NAMALWA (cell line): Measurements from ENCODE around the gene LDLRAD4.

Source experiments
- DNase-seq: peaks from one replicate; pipeline ENCODE4 v3.0.0-alpha.2; 2015; ENCODE audit warnings: low spot score

LDLRAD4 gene

GRCh38 chr18:13229001-13229671 lies 10.6 kb downstream of the LDLRAD4 start:
- no peak for DNase-seq

- DNase-seq, result no peak
Measured at GRCh38 chr18:13231151-13231550, 12.6 kb downstream of the LDLRAD4 start.

DNA sequence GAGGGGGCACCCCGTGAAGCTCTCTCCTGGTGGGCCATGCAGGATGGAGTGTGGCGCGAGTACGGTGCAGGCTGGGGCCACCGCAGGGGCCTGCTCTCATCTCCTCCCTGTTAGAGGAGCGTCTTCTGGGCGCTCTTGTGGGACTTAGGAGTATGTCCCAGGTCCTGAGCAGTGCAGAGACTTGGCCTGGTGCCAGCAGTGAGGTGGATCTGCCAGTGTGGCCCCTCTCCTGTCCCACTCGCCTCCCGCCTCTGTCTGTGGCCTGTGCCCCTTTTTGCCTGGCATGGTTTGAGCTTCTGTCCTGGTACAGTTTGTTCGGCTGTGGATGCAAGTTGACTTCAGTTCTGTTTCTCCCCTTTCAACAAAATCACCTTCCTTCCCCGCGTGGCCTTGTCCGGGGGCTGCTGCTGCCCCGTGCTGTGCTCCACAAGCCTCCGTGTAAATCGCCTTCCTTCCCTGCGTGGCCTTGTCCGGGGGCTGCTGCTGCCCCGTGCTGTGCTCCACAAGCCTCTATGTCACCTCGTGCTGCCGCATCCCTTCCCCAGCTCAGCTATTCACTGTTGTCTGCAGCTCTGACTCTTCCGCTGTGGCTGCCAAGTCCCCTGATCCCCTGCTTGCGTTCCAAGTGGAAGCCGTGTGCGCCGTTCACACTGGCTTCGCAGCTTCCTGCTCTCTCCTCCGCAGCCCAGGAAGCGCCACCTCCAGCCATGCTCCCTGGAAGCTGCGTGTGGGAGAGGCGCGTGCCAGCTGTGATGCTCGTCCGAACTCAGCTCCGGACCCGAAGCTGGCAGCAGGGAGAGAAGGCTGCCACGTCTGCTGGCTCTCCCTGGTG lies 13.7 kb downstream of the LDLRAD4 start:
- DNase-seq, result no peak

- DNase-seq, result no peak
Measured at GRCh38 chr18:13232971-13233786, 14.6 kb downstream of the LDLRAD4 start.

DNA sequence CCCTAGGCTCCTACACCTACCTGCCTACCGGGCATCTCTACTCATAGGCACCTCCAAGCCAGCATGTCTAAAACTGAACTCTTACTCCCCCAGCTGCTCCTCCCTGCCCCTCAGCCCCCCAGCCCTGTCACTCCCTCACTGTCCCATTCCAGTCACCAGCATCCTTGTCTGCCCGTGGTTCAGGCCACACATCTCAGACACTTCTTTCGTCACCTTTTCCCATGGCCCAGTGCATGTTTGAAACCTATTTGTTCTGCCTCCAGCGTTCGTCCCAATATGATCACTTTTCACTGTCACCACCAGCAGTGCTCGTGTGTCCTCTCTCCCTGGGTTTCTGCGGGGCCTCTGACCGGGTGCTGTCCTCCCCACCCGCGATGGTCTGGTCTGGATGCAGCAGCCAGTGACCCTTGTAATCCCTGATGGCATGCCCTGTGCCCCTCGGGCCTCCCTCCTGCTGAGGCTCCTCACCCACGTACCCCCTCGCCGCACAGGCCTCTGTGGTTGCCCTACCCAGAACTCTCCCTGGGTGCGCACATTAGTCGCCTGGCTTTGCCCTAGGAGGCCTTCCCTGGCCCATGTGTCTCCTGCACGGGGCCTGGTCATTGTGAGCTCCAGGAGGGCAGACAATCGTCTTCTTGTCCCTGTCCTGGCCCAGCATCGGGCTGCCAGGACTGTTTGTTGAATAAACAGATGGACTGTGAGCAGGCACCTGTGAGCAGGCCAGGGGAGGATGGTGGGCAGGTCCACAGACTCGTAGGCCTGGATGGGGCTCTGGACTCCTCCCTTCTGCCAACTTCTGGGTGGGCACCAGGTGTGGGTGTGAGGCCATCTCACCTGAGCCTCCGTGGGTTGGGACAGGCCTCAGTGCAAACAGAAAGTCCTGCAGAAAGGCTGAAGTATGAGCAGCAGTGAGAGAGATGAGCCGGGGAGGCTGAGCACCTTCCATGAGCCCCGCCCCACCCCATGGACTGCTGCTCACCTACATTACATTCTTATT lies 15.5 kb downstream of the LDLRAD4 start:
- no peak for DNase-seq

- DNase-seq, result no peak
Measured at GRCh38 chr18:13235421-13235831, 16.9 kb downstream of the LDLRAD4 start.

GRCh38 chr18:13235981-13236380 lies 17.4 kb downstream of the LDLRAD4 start:
- no peak for DNase-seq

GRCh38 chr18:13236411-13236810 lies 17.9 kb downstream of the LDLRAD4 start:
- no peak for DNase-seq

- no peak for DNase-seq
Measured at GRCh38 chr18:13237073-13237472, 18.5 kb downstream of the LDLRAD4 start.

DNA sequence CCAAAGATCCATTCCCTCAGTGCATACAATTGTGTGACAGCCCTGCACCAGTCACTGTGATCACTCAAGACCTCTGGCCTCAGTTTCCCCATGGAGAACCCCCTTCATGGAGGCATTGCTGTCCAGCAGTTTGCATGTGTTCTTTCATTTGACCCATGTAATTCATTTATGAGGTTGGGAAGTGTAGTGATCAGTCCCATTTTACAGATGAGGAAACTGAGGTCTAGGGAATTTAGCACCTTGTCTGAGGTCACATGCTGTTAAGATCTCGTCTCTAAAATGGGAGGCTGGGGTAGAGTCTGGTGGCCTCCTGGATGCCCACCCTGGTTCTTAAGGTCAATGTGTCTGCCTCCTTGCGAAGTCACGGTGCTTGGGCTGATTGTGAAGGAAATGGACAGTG lies 19.1 kb downstream of the LDLRAD4 start:
- no peak for DNase-seq

- no peak for DNase-seq
Measured at GRCh38 chr18:13239171-13239956, 20.8 kb downstream of the LDLRAD4 start.

- no peak for DNase-seq
Measured at GRCh38 chr18:13240060-13240725, 21.6 kb downstream of the LDLRAD4 start.

GRCh38 chr18:13241083-13241892 lies 22.7 kb downstream of the LDLRAD4 start:
- DNase-seq, result no peak

DNA sequence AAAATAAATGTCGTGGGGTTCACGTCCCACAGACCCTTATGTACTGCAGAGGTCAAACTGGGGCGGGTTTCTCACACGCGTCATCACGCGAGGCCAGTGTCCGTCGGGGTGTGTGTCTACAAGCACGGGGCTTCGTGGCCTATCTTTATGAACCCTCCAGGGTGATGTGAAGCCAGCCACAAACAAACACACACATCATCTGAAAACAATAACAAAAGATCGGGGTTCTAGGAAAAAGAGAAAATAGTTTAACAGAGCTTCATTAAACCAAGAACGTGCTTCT lies 23.3 kb downstream of the LDLRAD4 start:
- no peak for DNase-seq

GRCh38 chr18:13242797-13243196 lies 24.2 kb downstream of the LDLRAD4 start:
- DNase-seq, result no peak

- no peak for DNase-seq
Measured at GRCh38 chr18:13243363-13243762, 24.8 kb downstream of the LDLRAD4 start.

DNA sequence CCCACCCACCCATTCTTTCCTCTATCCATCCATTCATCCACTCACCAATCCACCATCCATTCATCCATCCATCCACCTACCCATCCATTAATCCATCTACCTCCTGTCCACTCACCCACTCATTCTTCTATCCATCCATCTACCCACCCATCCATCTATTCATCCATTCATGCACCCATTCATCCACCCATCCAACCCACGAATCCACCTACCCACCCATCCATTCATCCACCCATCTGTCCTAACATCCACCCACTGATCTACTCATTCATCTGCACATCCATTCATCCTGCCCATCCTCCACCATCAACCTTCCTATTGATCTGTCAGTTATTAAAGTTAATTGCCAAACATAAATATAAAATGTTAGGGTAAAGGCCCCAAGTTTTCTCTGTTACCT lies 25.6 kb downstream of the LDLRAD4 start:
- DNase-seq, result no peak

- no peak for DNase-seq
Measured at GRCh38 chr18:13245481-13246000, 27.0 kb downstream of the LDLRAD4 start.

- no peak for DNase-seq
Measured at GRCh38 chr18:13246121-13246520, 27.6 kb downstream of the LDLRAD4 start.
